NT2/D1 (cell line): Measurements from ENCODE around the gene CPNE1.

ENCODE experiments used
- SUZ12 ChIP-seq: IDR thresholded peaks from 2 replicates; pipeline ENCODE4 v1.6.1; 2011; ENCODE audit not compliant: insufficient read length, insufficient read depth; ENCODE audit errors: extremely low read depth
- YY1 ChIP-seq: IDR thresholded peaks from 2 replicates; pipeline ENCODE4 v1.6.1; 2011; ENCODE audit not compliant: insufficient read length, insufficient read depth
- ZNF274 ChIP-seq: IDR thresholded peaks from 2 replicates; pipeline ENCODE4 v1.6.1; 2011; ENCODE audit warnings: mild to moderate bottlenecking, low read depth, low read length

DNA sequence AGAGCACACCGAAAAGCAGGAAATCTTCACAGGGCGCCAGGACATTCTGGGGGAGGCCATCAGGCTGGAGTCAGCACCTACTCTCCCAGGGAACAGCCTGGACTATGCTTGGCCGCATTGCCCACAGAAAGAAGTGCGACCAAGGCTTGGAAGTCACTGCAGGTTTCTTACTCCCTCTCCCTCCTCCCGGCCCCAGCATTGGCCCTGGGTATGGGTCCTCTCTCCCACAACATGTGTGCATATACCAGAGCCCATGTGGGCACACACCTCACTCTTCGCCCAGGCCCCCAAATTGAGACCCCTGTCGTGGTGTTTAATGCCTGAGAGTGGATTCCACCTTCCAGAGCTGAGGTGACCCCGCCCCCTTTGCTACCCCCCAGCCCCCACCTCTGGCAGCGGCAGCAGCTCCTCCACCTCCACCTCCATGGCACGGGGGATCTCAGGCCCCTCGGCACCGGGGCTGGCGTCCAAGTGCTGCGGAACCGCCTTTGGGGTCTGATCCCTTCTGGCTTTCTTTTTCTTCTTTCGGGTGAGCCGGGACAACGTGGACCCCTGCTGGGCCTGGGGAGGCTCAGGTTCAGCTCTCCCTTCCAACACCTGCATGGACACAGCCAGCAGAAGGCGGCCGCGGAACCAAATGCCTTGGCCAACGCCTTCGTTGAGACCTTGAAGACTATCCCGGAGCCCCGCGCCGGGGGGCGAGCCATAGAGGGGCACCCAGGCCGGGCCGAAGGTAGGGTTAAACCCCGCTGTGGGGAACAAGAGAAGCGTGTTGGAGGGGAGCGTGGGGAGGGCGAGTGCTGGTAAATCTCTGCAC is 64.3 kb downstream of the CPNE1 start:
- no peak for TF ChIP-seq YY1
- no peak for TF ChIP-seq SUZ12
- TF ChIP-seq ZNF274, result no peak
